ENCODE measurements around the gene DRD1. TPM values are rescaled to one million over a fixed set of nuclear protein-coding genes. Genes with fewer than 3 reads are reported as not detected.

DRD1 gene
- total RNA-seq, 1 donor from 2014 or later: 0.62 TPM

- DNase-seq (no peak), ATAC-seq (no peak)
- Histone ChIP-seq H3K9me3 (no peaks in the 10 kb centered on the region), H3K27me3 (ENCODE audit: low read depth) (no peaks in the 10 kb centered on the region), H3K36me3 (no peaks in the 10 kb centered on the region), H3K4me1 (no peaks in the 10 kb centered on the region), H3K4me3 (no peak overlapping the region), H3K27ac (no peak overlapping the region)
- intact Hi-C loops (cut with DNase I): no loop called here
- TF ChIP-seq CTCF (IDR thresholded peaks at IDR 0.05): no peak
Measured at GRCh38 chr5:175467983-175468690, 24.2 kb upstream of the DRD1 start.

GRCh38 chr5:175466700-175467318 is 22.8 kb upstream of the DRD1 start:
- no peaks in the 10 kb centered on the region for H3K36me3 ChIP-seq
- H3K27me3 ChIP-seq (ENCODE audit: low read depth): no peaks in the 10 kb centered on the region
- DNase-seq: no peak
- intact Hi-C loops (cut with DNase I): no loop called here
- ATAC-seq: no peak
- no peaks in the 10 kb centered on the region for H3K4me1 ChIP-seq
- H3K9me3 ChIP-seq: no peaks in the 10 kb centered on the region
- no peak overlapping the region for H3K27ac ChIP-seq
- no peak overlapping the region for H3K4me3 ChIP-seq
- TF ChIP-seq CTCF (IDR thresholded peaks at IDR 0.05): no peak

GRCh38 chr5:175465282-175465681 is 21.3 kb upstream of the DRD1 start:
- H3K27ac ChIP-seq: no peak overlapping the region
- no peak overlapping the region for H3K4me3 ChIP-seq
- H3K36me3 ChIP-seq: no peaks in the 10 kb centered on the region
- DNase-seq (no peak), ATAC-seq (no peak)
- no peak for TF ChIP-seq CTCF (IDR thresholded peaks at IDR 0.05)
- H3K27me3 ChIP-seq (ENCODE audit: low read depth): no peaks in the 10 kb centered on the region
- no peaks in the 10 kb centered on the region for H3K9me3 ChIP-seq
- intact Hi-C loops (cut with DNase I): no loop called here
- no peaks in the 10 kb centered on the region for H3K4me1 ChIP-seq

GRCh38 chr5:175464942-175465233 is 20.9 kb upstream of the DRD1 start:
- no peak for TF ChIP-seq CTCF (IDR thresholded peaks at IDR 0.05)
- intact Hi-C loops (cut with DNase I): no loop called here

GRCh38 chr5:175464074-175464941 is 20.3 kb upstream of the DRD1 start:
- H3K36me3 ChIP-seq: no peaks in the 10 kb centered on the region
- TF ChIP-seq CTCF (IDR thresholded peaks at IDR 0.05): peak; percentile 67
- no peak overlapping the region for H3K4me3 ChIP-seq
- DNase-seq (no peak), ATAC-seq (peak; percentile 77 to 80)
- H3K4me1 ChIP-seq: no peaks in the 10 kb centered on the region
- no peaks in the 10 kb centered on the region for H3K9me3 ChIP-seq
- intact Hi-C loops (cut with DNase I): no loop called here
- H3K27ac ChIP-seq: no peak overlapping the region
- H3K27me3 ChIP-seq (ENCODE audit: low read depth): no peaks in the 10 kb centered on the region

More at GRCh38 chr5:175464942-175465233, 20.9 kb upstream of the DRD1 start:
- Histone ChIP-seq H3K4me3 (no peak overlapping the region), H3K27me3 (ENCODE audit: low read depth) (no peaks in the 10 kb centered on the region), H3K4me1 (no peaks in the 10 kb centered on the region), H3K27ac (no peak overlapping the region), H3K9me3 (no peaks in the 10 kb centered on the region), H3K36me3 (no peaks in the 10 kb centered on the region)
- no peak for ATAC-seq
- DNase-seq: no peak

Measured in lower lobe of right lung (tissue), 2 donors.